Endothelial cell of umbilical vein (primary cell): Measurements from ENCODE around the gene OAS3. TPM values are rescaled to one million over a fixed set of nuclear protein-coding genes. Genes with fewer than 3 reads are reported as not detected.

Experiments
- BruUV-seq: library from RNA; stranded (reverse); fragments of 400-500 nt; replicated peaks from 2 replicates; lab custom pipeline; 2021; lab: Mats Ljungman, UMichigan
- CTCF ChIA-PET: fragments of 300-600, 350-600 bp; sonication (Branson Sonifier 250); formaldehyde crosslinking; loops from one replicate; lab custom pipeline; 2021; ENCODE audit warnings: antibody characterized with exemption, inconsistent platforms; lab: Charles Lee
- POLR2A ChIA-PET: fragments of 300-600, 350-600 bp; sonication (Branson Sonifier 250); formaldehyde crosslinking; loops from one replicate; lab custom pipeline; 2021; ENCODE audit warnings: antibody characterized with exemption, inconsistent platforms; lab: Charles Lee
- DNase-seq: peaks from one replicate; pipeline ENCODE4 v3.0.0-alpha.2; 2011; ENCODE audit warnings: low read depth, low spot score
- FAIRE-seq: peaks from 2 replicates; lab custom pipeline; 2011; peaks lifted over from hg19 to GRCh38; lab: Jason Lieb, UNC
- H2AFZ ChIP-seq: 2 replicates; pipeline ENCODE4 v1.6.0; 2012; ENCODE audit warnings: low read depth, low read length, control low read depth, inconsistent platforms
- H3K27ac ChIP-seq: 2 replicates; pipeline ENCODE4 v1.5.1; 2011; ENCODE audit warnings: low read depth, mild to moderate bottlenecking, control low read depth, low read length, moderate library complexity; ENCODE audit not compliant: insufficient read depth
- H3K27me3 ChIP-seq, 2 experiments: 2 replicates each; pipeline versions ENCODE4 v1.6.0 to v1.6.1; 2011; ENCODE audit warnings: low read length in 2 of 2, mixed read lengths in 1 of 2; ENCODE audit not compliant: control insufficient read depth in 2 of 2, insufficient read depth in 2 of 2
- H3K36me3 ChIP-seq, 2 experiments: 2 replicates in 1 of 2; 3 replicates in 1 of 2; pipeline ENCODE4 v1.5.1; 2011; ENCODE audit warnings: low read length in 2 of 2, mild to moderate bottlenecking in 1 of 2, moderate library complexity in 1 of 2; ENCODE audit not compliant: control insufficient read depth in 2 of 2, insufficient read depth in 2 of 2; ENCODE audit errors: extremely low read depth in 1 of 2
- H3K4me1 ChIP-seq: 3 replicates; pipeline ENCODE4 v1.5.1; 2011; ENCODE audit warnings: mild to moderate bottlenecking, low read length; ENCODE audit not compliant: control insufficient read depth, insufficient read depth; ENCODE audit errors: extremely low read depth
- H3K4me2 ChIP-seq: 2 replicates; pipeline ENCODE4 v1.6.1; 2011; ENCODE audit warnings: low read length, control low read depth, mixed read lengths; ENCODE audit not compliant: insufficient read depth
- H3K4me3 ChIP-seq, 3 experiments: fragments of 200-600 bp in 1 of 3; sonication (generic), shearing (Covaris generic) in 1 of 3; replicated peaks in 1 of 3; 2 replicates each; pipeline ENCODE4 v1.5.1; 2011 to 2016; ENCODE audit warnings: control low read depth in 3 of 3, low read length in 3 of 3, mild to moderate bottlenecking in 2 of 3, inconsistent platforms in 1 of 3, low read depth in 1 of 3, moderate library complexity in 1 of 3; ENCODE audit not compliant: insufficient read depth in 1 of 3
- H3K79me2 ChIP-seq: 2 replicates; pipeline ENCODE4 v1.6.0; 2012; ENCODE audit warnings: low read length, inconsistent platforms; ENCODE audit not compliant: control insufficient read depth, insufficient read depth
- H3K9ac ChIP-seq: replicated peaks from 2 replicates; pipeline ENCODE3; 2011; ENCODE audit warnings: low read length, control low read depth; ENCODE audit not compliant: insufficient read depth; ENCODE audit errors: extremely low read depth
- H3K9me1 ChIP-seq: replicated peaks from 3 replicates; pipeline ENCODE4 v1.6.0; 2011; ENCODE audit warnings: mild to moderate bottlenecking, low read length; ENCODE audit not compliant: control insufficient read depth, insufficient read depth; ENCODE audit errors: extremely low read depth
- H3K9me3 ChIP-seq: replicated peaks from 2 replicates; pipeline ENCODE4 v1.5.1; 2012; ENCODE audit warnings: low read length, inconsistent platforms; ENCODE audit not compliant: control insufficient read depth, insufficient read depth
- H4K20me1 ChIP-seq: replicated peaks from 2 replicates; pipeline ENCODE3; 2011; ENCODE audit warnings: mild to moderate bottlenecking, low read length; ENCODE audit not compliant: control insufficient read depth, insufficient read depth; ENCODE audit errors: extremely low read depth
- CTCF ChIP-seq, 2 donors: IDR thresholded peaks; 1 replicate in 1 of 2; 2 replicates in 1 of 2; pipeline ENCODE4 v1.5.1; 2011; ENCODE audit warnings: low read length in 2 of 2, mild to moderate bottlenecking in 2 of 2, moderate library complexity in 2 of 2, control low read depth in 1 of 2, inconsistent platforms in 1 of 2, low read depth in 1 of 2; ENCODE audit not compliant: insufficient read depth in 1 of 2; ENCODE audit errors: extremely low read depth in 1 of 2
- EZH2 ChIP-seq: IDR thresholded peaks from 2 replicates; pipeline ENCODE4 v1.6.1; 2012; ENCODE audit warnings: borderline replicate concordance, low read depth, mild to moderate bottlenecking, moderate library complexity, low read length, inconsistent platforms; ENCODE audit not compliant: severe bottlenecking
- FOS ChIP-seq: IDR thresholded peaks from 2 replicates; pipeline ENCODE4 v1.6.1; 2011; ENCODE audit warnings: mild to moderate bottlenecking, low read length, moderate library complexity, borderline replicate concordance; ENCODE audit not compliant: insufficient read depth
- GATA2 ChIP-seq: IDR thresholded peaks from 2 replicates; pipeline ENCODE4 v1.7.0; 2011; ENCODE audit warnings: low read depth, mild to moderate bottlenecking, moderate library complexity, mixed read lengths, low read length; ENCODE audit not compliant: insufficient read length, insufficient read depth
- JUN ChIP-seq: IDR thresholded peaks from 2 replicates; pipeline ENCODE4 v1.6.1; 2011; ENCODE audit warnings: borderline replicate concordance, low read depth; ENCODE audit not compliant: insufficient read length, insufficient read depth
- MAX ChIP-seq: IDR thresholded peaks from 2 replicates; pipeline ENCODE4 v1.6.1; 2011; ENCODE audit not compliant: insufficient read depth, insufficient read length
- MYC ChIP-seq: IDR thresholded peaks from one replicate; pipeline ENCODE4 v1.6.1; 2011; ENCODE audit warnings: mild to moderate bottlenecking, low read depth, low read length
- POLR2A ChIP-seq: IDR thresholded peaks from 2 replicates; pipeline ENCODE4 v1.6.1; 2012; ENCODE audit warnings: low read depth, mild to moderate bottlenecking, control low read depth, low read length
- POLR2AphosphoS5 ChIP-seq: IDR thresholded peaks from 2 replicates; pipeline ENCODE4 v1.6.1; 2012; ENCODE audit warnings: low read depth, mild to moderate bottlenecking, control low read depth, low read length, moderate library complexity; ENCODE audit not compliant: insufficient read depth
- dilution Hi-C: fragments of 300-500 bp; cut with MboI; formaldehyde crosslinking; loops from one replicate; pipeline ENCODE4 v1.15.0; 2019; ENCODE audit warnings: low sequenced_read_pairs; ENCODE audit not compliant: extremely low pct_ligation_motif_present
- intact Hi-C: fragments of 100-400 bp; cut with micrococcal nuclease; formaldehyde crosslinking; loops from one replicate; pipeline ENCODE4 v1.10.0; 2022
- polyA plus RNA-seq, 4 experiments: library from polyadenylated mRNA; depleted of rRNA in 3 of 4; stranded (reverse) in 3 of 4; unstranded in 1 of 4; fragments of >200 nt; gene quantifications; 2 replicates each; pipeline versions ENCODE4 v1.2.1 to v1.2.3, GENCODE V29; 2011 to 2012; ENCODE audit warnings: missing spikeins in 1 of 4
- total RNA-seq: library from RNA; stranded (reverse); gene quantifications from 2 replicates; pipeline ENCODE4 v1.2.3, GENCODE V29; 2021

OAS3 gene
- total and polyA plus RNA-seq, 2 donors (not counting 3 experiments of a cell fraction or from before 2014, with no cell fraction given): 13.1 to 19.8 TPM

- POLR2A ChIA-PET: no interaction called here
- Histone ChIP-seq H3K4me1 (peaks cover 7% of the 10 kb centered on the region), H3K9ac (no peak overlapping the region), H3K4me2 (no peak overlapping the region), H3K4me3 (no peak overlapping the region), H3K79me2 (no peaks in the 10 kb centered on the region), H4K20me1 (no peaks in the 10 kb centered on the region), H3K9me3 (no peaks in the 10 kb centered on the region), H3K27ac (no peak overlapping the region), H3K36me3 (no peaks in the 10 kb centered on the region), H2AFZ (no peak overlapping the region), H3K27me3 (no peaks in the 10 kb centered on the region), H3K9me1 (no peaks in the 10 kb centered on the region)
- FAIRE-seq (no peak), DNase-seq (no peak)
- CTCF ChIA-PET: interaction anchor here (1.0 to 1.4 kb wide), 2 partner anchors 9 to 28 kb away, joined by 3 to 12 read pairs; no protein-coding TSS in a partner anchor
- TF ChIP-seq POLR2AphosphoS5: no peak
- TF ChIP-seq JUN: no peak
- no peak for TF ChIP-seq POLR2A
- TF ChIP-seq GATA2: no peak
- no peak for TF ChIP-seq CTCF (IDR thresholded peaks at IDR 0.05; ENCODE audit: extremely low read depth in 1 of 2, insufficient read depth in 1 of 2, low read depth in 1 of 2, low read length in 2 of 2)
- TF ChIP-seq MAX: no peak
- TF ChIP-seq FOS: no peak
- no peak for TF ChIP-seq EZH2
- no peak for TF ChIP-seq MYC
- dilution Hi-C loops (no loop called here), intact Hi-C loops (no loop called here)
- no TSS peak for BruUV-seq
Measured at GRCh38 chr12:113002155-113002554, 63.9 kb downstream of the OAS3 start.
